ENCODE measurements around the gene HABP4.

DNA sequence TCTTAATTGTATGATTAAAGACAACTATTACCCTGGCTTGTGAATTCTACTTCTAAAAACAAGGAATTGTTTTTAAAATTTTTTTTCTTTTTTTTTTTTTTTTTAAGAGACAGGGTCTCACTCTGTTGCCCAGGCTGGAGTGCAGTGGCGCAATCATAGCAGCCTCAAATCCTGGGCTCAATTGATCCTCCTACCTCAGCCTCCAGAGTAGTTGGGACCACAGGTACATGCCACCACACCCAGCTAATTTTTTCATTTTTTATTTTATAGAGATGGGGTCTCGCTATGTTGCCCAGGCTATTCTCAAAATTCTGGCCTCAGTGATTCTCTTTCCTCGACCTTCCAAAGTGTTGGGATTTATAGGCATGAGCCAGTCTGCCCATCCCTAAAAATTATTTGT is 62.3 kb downstream of the HABP4 start:
- TF ChIP-seq, protein P1, sequence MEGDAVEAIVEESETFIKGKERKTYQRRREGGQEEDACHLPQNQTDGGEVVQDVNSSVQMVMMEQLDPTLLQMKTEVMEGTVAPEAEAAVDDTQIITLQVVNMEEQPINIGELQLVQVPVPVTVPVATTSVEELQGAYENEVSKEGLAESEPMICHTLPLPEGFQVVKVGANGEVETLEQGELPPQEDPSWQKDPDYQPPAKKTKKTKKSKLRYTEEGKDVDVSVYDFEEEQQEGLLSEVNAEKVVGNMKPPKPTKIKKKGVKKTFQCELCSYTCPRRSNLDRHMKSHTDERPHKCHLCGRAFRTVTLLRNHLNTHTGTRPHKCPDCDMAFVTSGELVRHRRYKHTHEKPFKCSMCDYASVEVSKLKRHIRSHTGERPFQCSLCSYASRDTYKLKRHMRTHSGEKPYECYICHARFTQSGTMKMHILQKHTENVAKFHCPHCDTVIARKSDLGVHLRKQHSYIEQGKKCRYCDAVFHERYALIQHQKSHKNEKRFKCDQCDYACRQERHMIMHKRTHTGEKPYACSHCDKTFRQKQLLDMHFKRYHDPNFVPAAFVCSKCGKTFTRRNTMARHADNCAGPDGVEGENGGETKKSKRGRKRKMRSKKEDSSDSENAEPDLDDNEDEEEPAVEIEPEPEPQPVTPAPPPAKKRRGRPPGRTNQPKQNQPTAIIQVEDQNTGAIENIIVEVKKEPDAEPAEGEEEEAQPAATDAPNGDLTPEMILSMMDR (IDR thresholded peaks at IDR 0.05; ENCODE audit: low read length): no peak
- no peak for TF ChIP-seq EZH2 (IDR thresholded peaks at IDR 0.05; ENCODE audit: borderline replicate concordance, low read length)
